ENCODE measurements around the gene TSHZ1. TPM values are rescaled to one million over a fixed set of nuclear protein-coding genes. Genes with fewer than 3 reads are reported as not detected.

TSHZ1 gene
- total RNA-seq, 1 donor from 2014 or later, result 1.3 TPM

GRCh38 chr18:75214766-75215510, 4.3 kb downstream of the TSHZ1 start:
- no peaks in the 10 kb centered on the region for H3K36me3 ChIP-seq (ENCODE audit: control insufficient read depth, insufficient read depth, low read length)
- no peaks in the 10 kb centered on the region for H3K27me3 ChIP-seq (ENCODE audit: control insufficient read depth, insufficient read depth, low read length)
- FAIRE-seq (no peak), DNase-seq (ENCODE audit: low read depth) (no peak)
- TF ChIP-seq CTCF (IDR thresholded peaks at IDR 0.05; ENCODE audit: insufficient read depth, low read length, severe bottlenecking), result no peak
- no peak overlapping the region for H3K4me3 ChIP-seq (ENCODE audit: low read depth, low read length)

GRCh38 chr18:75215663-75216062, 5.1 kb downstream of the TSHZ1 start:
- no peaks in the 10 kb centered on the region for H3K27me3 ChIP-seq (ENCODE audit: control insufficient read depth, insufficient read depth, low read length)
- peak; percentile 66 for DNase-seq (ENCODE audit: low read depth)
- no peaks in the 10 kb centered on the region for H3K36me3 ChIP-seq (ENCODE audit: control insufficient read depth, insufficient read depth, low read length)
- no peak for FAIRE-seq
- TF ChIP-seq CTCF (IDR thresholded peaks at IDR 0.05; ENCODE audit: insufficient read depth, low read length, severe bottlenecking), result no peak
- no peak overlapping the region for H3K4me3 ChIP-seq (ENCODE audit: low read depth, low read length)

- TF ChIP-seq CTCF (IDR thresholded peaks at IDR 0.05; ENCODE audit: insufficient read depth, low read length, severe bottlenecking), result no peak
- H3K4me3 ChIP-seq (ENCODE audit: low read depth, low read length), result no peak overlapping the region
- no peaks in the 10 kb centered on the region for H3K27me3 ChIP-seq (ENCODE audit: control insufficient read depth, insufficient read depth, low read length)
- peak; percentile 83 for FAIRE-seq
- DNase-seq (ENCODE audit: low read depth), result no peak
- H3K36me3 ChIP-seq (ENCODE audit: control insufficient read depth, insufficient read depth, low read length), result no peaks in the 10 kb centered on the region
These were observed 5.8 kb downstream of the TSHZ1 start for GRCh38 chr18:75216212-75216910.

- FAIRE-seq, result no peak
- no peak for DNase-seq (ENCODE audit: low read depth)
- TF ChIP-seq CTCF (IDR thresholded peaks at IDR 0.05; ENCODE audit: insufficient read depth, low read length, severe bottlenecking), result no peak
- no peak overlapping the region for H3K4me3 ChIP-seq (ENCODE audit: low read depth, low read length)
- no peaks in the 10 kb centered on the region for H3K27me3 ChIP-seq (ENCODE audit: control insufficient read depth, insufficient read depth, low read length)
- no peaks in the 10 kb centered on the region for H3K36me3 ChIP-seq (ENCODE audit: control insufficient read depth, insufficient read depth, low read length)
These were observed 6.5 kb downstream of the TSHZ1 start for GRCh38 chr18:75216911-75217689.

- no peak for TF ChIP-seq CTCF (IDR thresholded peaks at IDR 0.05; ENCODE audit: insufficient read depth, low read length, severe bottlenecking)
- FAIRE-seq (no peak), DNase-seq (ENCODE audit: low read depth) (no peak)
- Histone ChIP-seq H3K4me3 (ENCODE audit: low read depth, low read length) (no peak overlapping the region), H3K27me3 (ENCODE audit: control insufficient read depth, insufficient read depth, low read length) (no peaks in the 10 kb centered on the region), H3K36me3 (ENCODE audit: control insufficient read depth, insufficient read depth, low read length) (no peaks in the 10 kb centered on the region)
These were observed 7.7 kb downstream of the TSHZ1 start for GRCh38 chr18:75218065-75218923.
